OCI-LY1 (cell line): ENCODE measurements around the gene ROCK1.

Experiments
- CTCF ChIP-seq: fragments of 200-600 bp; sonication (generic), shearing (Covaris generic); IDR thresholded peaks from 2 replicates; pipeline ENCODE4 v1.5.1; 2017; ENCODE audit warnings: mild to moderate bottlenecking, antibody characterized with exemption, low read length, moderate library complexity, mixed read lengths
- EZH2 ChIP-seq: fragments of 200-600 bp; sonication (generic), shearing (Covaris generic); IDR thresholded peaks from 2 replicates; pipeline ENCODE4 v1.8.0; 2017; ENCODE audit warnings: borderline replicate concordance, mixed run types, mild to moderate bottlenecking, antibody characterized with exemption, low read length, moderate library complexity, mixed read lengths

- no peak for TF ChIP-seq CTCF
- no peak for TF ChIP-seq EZH2
These were observed 73.4 kb downstream of the ROCK1 start for GRCh38 chr18:21038201-21038600.
